OCI-LY7 (cell line): ENCODE results near the gene RMND5A.

Experiments used
- CTCF ChIP-seq: fragments of 200-600 bp; sonication (generic); conservative IDR thresholded peaks from 2 replicates; pipeline ENCODE4 v1.5.1; 2014; ENCODE audit warnings: mild to moderate bottlenecking, antibody characterized with exemption, low read length, moderate library complexity, mixed read lengths
- EZH2phosphoT487 ChIP-seq: fragments of 200-600 bp; sonication (generic); IDR thresholded peaks from 2 replicates; pipeline ENCODE4 v1.6.1; 2018; ENCODE audit warnings: low read depth, borderline replicate concordance, mild to moderate bottlenecking, mixed run types, antibody characterized with exemption, low read length, moderate library complexity, mixed read lengths

GRCh38 chr2:86706220-86706619 is 13.9 kb upstream of the RMND5A start:
- TF ChIP-seq CTCF (no peak), EZH2phosphoT487 (no peak)
